Astrocyte (in vitro differentiated cells and primary cell): ENCODE data around the gene ZNF780B.

Experiments
- CTCF ChIP-seq: IDR thresholded peaks from 2 replicates; pipeline ENCODE4 v1.5.1; 2011; ENCODE audit warnings: low read depth, mild to moderate bottlenecking, inconsistent platforms, low read length, moderate library complexity; ENCODE audit not compliant: insufficient read depth
- EZH2 ChIP-seq: IDR thresholded peaks from 2 replicates; pipeline ENCODE4 v1.6.1; 2012; ENCODE audit warnings: mild to moderate bottlenecking, low read length, inconsistent platforms; ENCODE audit not compliant: insufficient read depth

- TF ChIP-seq CTCF (no peak), EZH2 (no peak)
These were observed 61.7 kb downstream of the ZNF780B start for GRCh38 chr19:39994361-39994760.
